ENCODE measurements around the gene ENDOU. TPM values are rescaled to one million over a fixed set of nuclear protein-coding genes. Genes with fewer than 3 reads are reported as not detected.

ENDOU gene
- total and polyA plus RNA-seq, 2 donors (not counting 3 experiments of a cell fraction or from before 2014, with no cell fraction given) = not detected

GRCh38 chr12:47705229-47705565 is 20.1 kb downstream of the ENDOU start:
- no TSS peak for BruUV-seq (replicated peaks)
- intact Hi-C loops (cut with micrococcal nuclease) = no loop called here
- FAIRE-seq (peak; percentile 12), DNase-seq (ENCODE audit: low read depth, low spot score) (no peak)
- no peaks in the 10 kb centered on the region for H4K20me1 ChIP-seq (replicated peaks; ENCODE audit: control insufficient read depth, extremely low read depth, insufficient read depth, low read length)
- H3K36me3 ChIP-seq (ENCODE audit: control insufficient read depth in 2 of 2, extremely low read depth in 1 of 2, insufficient read depth in 2 of 2, low read length in 2 of 2) = peaks cover 0 to 7% of the 10 kb centered on the region in 2 experiments
- H3K9ac ChIP-seq (replicated peaks; ENCODE audit: extremely low read depth, insufficient read depth, low read length) = peak overlapping the region; percentile 88
- peak overlapping the region; percentile 61 for H3K27ac ChIP-seq (ENCODE audit: insufficient read depth, low read depth, low read length)
- peak overlapping the region; percentile 95 for H2AFZ ChIP-seq (ENCODE audit: low read depth, low read length)
- H3K9me3 ChIP-seq (replicated peaks; ENCODE audit: control insufficient read depth, insufficient read depth, low read length) = no peaks in the 10 kb centered on the region
- H3K79me2 ChIP-seq (ENCODE audit: control insufficient read depth, insufficient read depth, low read length) = peaks cover 22% of the 10 kb centered on the region
- CTCF ChIA-PET = interaction anchor here (0.7 to 2.9 kb wide), 4 partner anchors 10 to 133 kb away, joined by 3 to 19 read pairs (median 8); no protein-coding TSS in a partner anchor
- H3K4me2 ChIP-seq (ENCODE audit: insufficient read depth, low read length) = peak overlapping the region; percentile 91
- POLR2A ChIA-PET = interaction anchor here (0.7 kb wide), 1 partner anchor 468 kb away, joined by 3 read pairs; no protein-coding TSS in a partner anchor
- H3K27me3 ChIP-seq (ENCODE audit: control insufficient read depth in 2 of 2, insufficient read depth in 2 of 2, low read length in 2 of 2) = no peaks in the 10 kb centered on the region
- dilution Hi-C loops (cut with MboI; ENCODE audit: extremely low pct_ligation_motif_present, low sequenced_read_pairs) = no loop called here
- TF ChIP-seq POLR2AphosphoS5 (IDR thresholded peaks at IDR 0.05; ENCODE audit: insufficient read depth, low read depth, low read length) = no peak
- no peak for TF ChIP-seq MYC (IDR thresholded peaks at IDR 0.05; ENCODE audit: low read depth, low read length)
- TF ChIP-seq, protein P1, sequence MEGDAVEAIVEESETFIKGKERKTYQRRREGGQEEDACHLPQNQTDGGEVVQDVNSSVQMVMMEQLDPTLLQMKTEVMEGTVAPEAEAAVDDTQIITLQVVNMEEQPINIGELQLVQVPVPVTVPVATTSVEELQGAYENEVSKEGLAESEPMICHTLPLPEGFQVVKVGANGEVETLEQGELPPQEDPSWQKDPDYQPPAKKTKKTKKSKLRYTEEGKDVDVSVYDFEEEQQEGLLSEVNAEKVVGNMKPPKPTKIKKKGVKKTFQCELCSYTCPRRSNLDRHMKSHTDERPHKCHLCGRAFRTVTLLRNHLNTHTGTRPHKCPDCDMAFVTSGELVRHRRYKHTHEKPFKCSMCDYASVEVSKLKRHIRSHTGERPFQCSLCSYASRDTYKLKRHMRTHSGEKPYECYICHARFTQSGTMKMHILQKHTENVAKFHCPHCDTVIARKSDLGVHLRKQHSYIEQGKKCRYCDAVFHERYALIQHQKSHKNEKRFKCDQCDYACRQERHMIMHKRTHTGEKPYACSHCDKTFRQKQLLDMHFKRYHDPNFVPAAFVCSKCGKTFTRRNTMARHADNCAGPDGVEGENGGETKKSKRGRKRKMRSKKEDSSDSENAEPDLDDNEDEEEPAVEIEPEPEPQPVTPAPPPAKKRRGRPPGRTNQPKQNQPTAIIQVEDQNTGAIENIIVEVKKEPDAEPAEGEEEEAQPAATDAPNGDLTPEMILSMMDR (IDR thresholded peaks at IDR 0.05; ENCODE audit: extremely low read depth in 1 of 2, insufficient read depth in 1 of 2, low read depth in 1 of 2, low read length in 2 of 2) = no peak
- no peak for TF ChIP-seq JUN (IDR thresholded peaks at IDR 0.05; ENCODE audit: borderline replicate concordance, insufficient read depth, insufficient read length, low read depth)
- TF ChIP-seq FOS (IDR thresholded peaks at IDR 0.05; ENCODE audit: borderline replicate concordance, insufficient read depth, low read length) = no peak
- no peak for TF ChIP-seq GATA2 (IDR thresholded peaks at IDR 0.05; ENCODE audit: insufficient read depth, insufficient read length, low read depth, low read length)
- TF ChIP-seq MAX (IDR thresholded peaks at IDR 0.05; ENCODE audit: insufficient read depth, insufficient read length) = no peak
- no peak for TF ChIP-seq EZH2 (IDR thresholded peaks at IDR 0.05; ENCODE audit: borderline replicate concordance, low read depth, low read length, severe bottlenecking)
- TF ChIP-seq POLR2A (IDR thresholded peaks at IDR 0.05; ENCODE audit: low read depth, low read length) = no peak
- peaks cover 14% of the 10 kb centered on the region for H3K4me1 ChIP-seq (ENCODE audit: control insufficient read depth, extremely low read depth, insufficient read depth, low read length)
- H3K9me1 ChIP-seq (replicated peaks; ENCODE audit: control insufficient read depth, extremely low read depth, insufficient read depth, low read length) = no peaks in the 10 kb centered on the region
- H3K4me3 ChIP-seq (replicated peaks in 1 of 3; ENCODE audit: insufficient read depth in 1 of 3, low read depth in 1 of 3, low read length in 3 of 3) = peak overlapping the region; percentile 65 to 90 (median 83)

Data from endothelial cell of umbilical vein (primary cell).